Neural cell (in vitro differentiated cells): Measurements from ENCODE around the gene ST6GALNAC3.

Source experiments
- EZH2 ChIP-seq: fragments of 200-600, 300-800 bp; shearing (Covaris generic), sonication (generic); IDR thresholded peaks from 2 replicates; pipeline ENCODE4 v1.6.1; 2014; ENCODE audit warnings: antibody characterized with exemption, low read length, borderline replicate concordance, mild to moderate bottlenecking; ENCODE audit not compliant: insufficient read depth, poor library complexity, severe bottlenecking
- TF ChIP-seq, protein P1 (sequence below): fragments of 450-650 bp; IDR thresholded peaks from 2 replicates; pipeline ENCODE4 v1.5.1; 2014; ENCODE audit warnings: antibody characterized with exemption, mild to moderate bottlenecking, moderate library complexity; ENCODE audit not compliant: poor library complexity, severe bottlenecking

DNA sequence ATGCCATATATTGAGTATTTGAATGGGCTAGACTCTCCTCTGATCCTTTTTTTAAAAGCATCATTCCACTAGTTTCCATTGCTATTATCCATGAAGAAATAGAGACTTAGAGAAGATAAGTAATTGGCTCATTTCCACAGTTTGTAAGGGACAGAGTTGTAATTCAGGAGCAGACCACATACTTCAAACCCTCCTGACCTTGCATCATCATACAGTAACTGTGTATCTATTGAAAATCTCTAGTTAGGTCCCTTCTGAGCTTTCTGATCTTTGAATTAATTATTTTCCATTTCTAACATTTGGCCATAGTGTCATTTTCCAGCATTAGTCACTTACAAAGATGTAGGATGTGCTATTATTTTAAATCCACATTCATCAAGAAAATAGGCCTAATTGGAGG, 406.3 kb downstream of the ST6GALNAC3 start:
- TF ChIP-seq, protein P1, sequence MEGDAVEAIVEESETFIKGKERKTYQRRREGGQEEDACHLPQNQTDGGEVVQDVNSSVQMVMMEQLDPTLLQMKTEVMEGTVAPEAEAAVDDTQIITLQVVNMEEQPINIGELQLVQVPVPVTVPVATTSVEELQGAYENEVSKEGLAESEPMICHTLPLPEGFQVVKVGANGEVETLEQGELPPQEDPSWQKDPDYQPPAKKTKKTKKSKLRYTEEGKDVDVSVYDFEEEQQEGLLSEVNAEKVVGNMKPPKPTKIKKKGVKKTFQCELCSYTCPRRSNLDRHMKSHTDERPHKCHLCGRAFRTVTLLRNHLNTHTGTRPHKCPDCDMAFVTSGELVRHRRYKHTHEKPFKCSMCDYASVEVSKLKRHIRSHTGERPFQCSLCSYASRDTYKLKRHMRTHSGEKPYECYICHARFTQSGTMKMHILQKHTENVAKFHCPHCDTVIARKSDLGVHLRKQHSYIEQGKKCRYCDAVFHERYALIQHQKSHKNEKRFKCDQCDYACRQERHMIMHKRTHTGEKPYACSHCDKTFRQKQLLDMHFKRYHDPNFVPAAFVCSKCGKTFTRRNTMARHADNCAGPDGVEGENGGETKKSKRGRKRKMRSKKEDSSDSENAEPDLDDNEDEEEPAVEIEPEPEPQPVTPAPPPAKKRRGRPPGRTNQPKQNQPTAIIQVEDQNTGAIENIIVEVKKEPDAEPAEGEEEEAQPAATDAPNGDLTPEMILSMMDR, result no peak
- no peak for TF ChIP-seq EZH2
